Measurements from ENCODE around the gene ACTR2. TPM values are rescaled to one million over a fixed set of nuclear protein-coding genes. Genes with fewer than 3 reads are reported as not detected.

Gene ACTR2
- total RNA-seq, 2 donors from 2014 or later = 26.0 to 46.7 TPM

- H3K27ac ChIP-seq = no peak overlapping the region
- intact Hi-C loops (cut with DNase I) = no loop called here
- H3K36me3 ChIP-seq (replicated peaks in 1 of 2; ENCODE audit: insufficient read depth in 1 of 2, low read depth in 2 of 2) = no peaks in the 10 kb centered on the region
- whole genome bisulfite sequencing, 2 donors = 88 to 95% methylated on average over 7 of the region's 7 CpGs
- H3K4me3 ChIP-seq = no peak overlapping the region
- no peak for DNase-seq
- H3K27me3 ChIP-seq = no peaks in the 10 kb centered on the region
- no peak for ATAC-seq
- TF ChIP-seq POLR2A (IDR thresholded peaks at IDR 0.05) (no peak), CTCF (IDR thresholded peaks at IDR 0.05) (no peak)
- H3K4me1 ChIP-seq = no peaks in the 10 kb centered on the region
- H3K9me3 ChIP-seq = no peaks in the 10 kb centered on the region
Measured at GRCh38 chr2:65296971-65297370, 69.3 kb downstream of the ACTR2 start.

- no peaks in the 10 kb centered on the region for H3K36me3 ChIP-seq (replicated peaks in 1 of 2; ENCODE audit: insufficient read depth in 1 of 2, low read depth in 2 of 2)
- H3K4me1 ChIP-seq = no peaks in the 10 kb centered on the region
- intact Hi-C loops (cut with DNase I) = no loop called here
- 89 to 92% methylated on average over 9 of the region's 9 CpGs for WGBS, 2 donors
- no peak overlapping the region for H3K27ac ChIP-seq
- no peaks in the 10 kb centered on the region for H3K27me3 ChIP-seq
- no peak overlapping the region for H3K4me3 ChIP-seq
- no peaks in the 10 kb centered on the region for H3K9me3 ChIP-seq
- TF ChIP-seq POLR2A (IDR thresholded peaks at IDR 0.05) (no peak), CTCF (IDR thresholded peaks at IDR 0.05) (no peak)
- no peak for ATAC-seq
- DNase-seq = no peak
Measured at GRCh38 chr2:65297544-65297943, 69.9 kb downstream of the ACTR2 start.

- intact Hi-C loops (cut with DNase I) = no loop called here
- Histone ChIP-seq H3K4me1 (no peaks in the 10 kb centered on the region), H3K27ac (no peak overlapping the region), H3K36me3 (replicated peaks in 1 of 2; ENCODE audit: insufficient read depth in 1 of 2, low read depth in 2 of 2) (no peaks in the 10 kb centered on the region), H3K9me3 (no peaks in the 10 kb centered on the region), H3K27me3 (no peaks in the 10 kb centered on the region), H3K4me3 (no peak overlapping the region)
- WGBS, 2 donors = 90% methylated on average over 4 to 5 of the region's 5 CpGs
- ATAC-seq (no peak), DNase-seq (no peak)
- no peak for TF ChIP-seq POLR2A (IDR thresholded peaks at IDR 0.05)
- no peak for TF ChIP-seq CTCF (IDR thresholded peaks at IDR 0.05)
Measured at GRCh38 chr2:65298089-65298488, 70.5 kb downstream of the ACTR2 start.

- no peaks in the 10 kb centered on the region for H3K4me1 ChIP-seq
- no peaks in the 10 kb centered on the region for H3K9me3 ChIP-seq
- H3K4me3 ChIP-seq = no peak overlapping the region
- ATAC-seq (no peak), DNase-seq (no peak)
- WGBS, 2 donors = 88% methylated on average over 7 of the region's 7 CpGs
- no peaks in the 10 kb centered on the region for H3K36me3 ChIP-seq (replicated peaks in 1 of 2; ENCODE audit: insufficient read depth in 1 of 2, low read depth in 2 of 2)
- intact Hi-C loops (cut with DNase I) = no loop called here
- no peaks in the 10 kb centered on the region for H3K27me3 ChIP-seq
- no peak overlapping the region for H3K27ac ChIP-seq
- no peak for TF ChIP-seq CTCF (IDR thresholded peaks at IDR 0.05)
- no peak for TF ChIP-seq POLR2A (IDR thresholded peaks at IDR 0.05)
Measured at GRCh38 chr2:65299246-65299645, 71.6 kb downstream of the ACTR2 start.

- no peak overlapping the region for H3K4me3 ChIP-seq
- no peaks in the 10 kb centered on the region for H3K4me1 ChIP-seq
- DNase-seq (peak; percentile 27 to 68 (median 50)), ATAC-seq (peak; percentile 69)
- intact Hi-C loops (cut with DNase I) = no loop called here
- no peak for TF ChIP-seq CTCF (IDR thresholded peaks at IDR 0.05)
- no peaks in the 10 kb centered on the region for H3K27me3 ChIP-seq
- H3K9me3 ChIP-seq = no peaks in the 10 kb centered on the region
- no peaks in the 10 kb centered on the region for H3K36me3 ChIP-seq (replicated peaks in 1 of 2; ENCODE audit: insufficient read depth in 1 of 2, low read depth in 2 of 2)
- 68 to 83% methylated on average over 7 to 16 of the region's 16 CpGs for WGBS, 2 donors
- H3K27ac ChIP-seq = peak overlapping the region in 1 of 4 donors; percentile 16
Measured at GRCh38 chr2:65300134-65300760, 72.6 kb downstream of the ACTR2 start.
